Stimulated activated CD8-positive, alpha-beta memory T cell treated with anti-CD3 and anti-CD28 coated beads, Interleukin-15, amount 100 ng/mL, for 48 hours (primary cell): ENCODE results near the gene ZNF654.
A peak's percentile ranks its signal among the peaks of the same experiment; 100 is the strongest.
"Not testable (repeated sequence)": the region's sequence is repeated elsewhere in the genome, so short reads cannot be mapped to it uniquely, and the experiment has no call there.

Source experiments
- DNase-seq, 2 donors: peaks; one replicate each; pipeline ENCODE4 v3.0.0-alpha.2; 2020; ENCODE audit warnings: low read depth in 2 of 2

The ZNF654 gene

GRCh38 chr3:88059380-88060170 lies 520 bp downstream of the ZNF654 start:
- DNase-seq, result no peak

- DNase-seq, result no peak
These were observed 2.7 kb downstream of the ZNF654 start for GRCh38 chr3:88061746-88062145.

GRCh38 chr3:88075072-88075471 lies 16.0 kb downstream of the ZNF654 start:
- no peak for DNase-seq

- no peak for DNase-seq
These were observed 16.4 kb downstream of the ZNF654 start for GRCh38 chr3:88075497-88075896.

GRCh38 chr3:88076712-88077111 lies 17.7 kb downstream of the ZNF654 start:
- DNase-seq, result no peak

- DNase-seq, result no peak
These were observed 19.9 kb downstream of the ZNF654 start for GRCh38 chr3:88078932-88079331.

GRCh38 chr3:88082854-88083253 lies 23.8 kb downstream of the ZNF654 start:
- no peak for DNase-seq

- no peak for DNase-seq
These were observed 25.0 kb downstream of the ZNF654 start for GRCh38 chr3:88084097-88084501.

GRCh38 chr3:88090681-88091080 lies 31.6 kb downstream of the ZNF654 start:
- DNase-seq, result no peak

- DNase-seq, result no peak
These were observed 33.2 kb downstream of the ZNF654 start for GRCh38 chr3:88092270-88092669.

GRCh38 chr3:88093266-88093665 lies 34.2 kb downstream of the ZNF654 start:
- DNase-seq, result no peak

- DNase-seq, result no peak
These were observed 42.1 kb downstream of the ZNF654 start for GRCh38 chr3:88101142-88101541.

GRCh38 chr3:88105325-88105724 lies 46.3 kb downstream of the ZNF654 start:
- no peak for DNase-seq

- DNase-seq, result no peak
These were observed 53.2 kb downstream of the ZNF654 start for GRCh38 chr3:88112289-88112688.

GRCh38 chr3:88113311-88114162 lies 54.5 kb downstream of the ZNF654 start:
- DNase-seq, result peak in 1 of 2 donors; percentile 19

GRCh38 chr3:88114878-88115549 lies 56.0 kb downstream of the ZNF654 start:
- no peak for DNase-seq

- DNase-seq, result no peak
These were observed 58.6 kb downstream of the ZNF654 start for GRCh38 chr3:88117683-88118082.

GRCh38 chr3:88118603-88119002 lies 59.5 kb downstream of the ZNF654 start:
- DNase-seq, result not testable (repeated sequence)

GRCh38 chr3:88123526-88123925 lies 64.5 kb downstream of the ZNF654 start:
- no peak for DNase-seq

GRCh38 chr3:88131695-88132094 lies 72.6 kb downstream of the ZNF654 start:
- DNase-seq, result no peak

GRCh38 chr3:88132894-88133293 lies 73.8 kb downstream of the ZNF654 start:
- no peak for DNase-seq

- no peak for DNase-seq
These were observed 74.7 kb downstream of the ZNF654 start for GRCh38 chr3:88133711-88134263.
